Activated CD8-positive, alpha-beta T cell treated with anti-CD3 and anti-CD28 coated beads for 36 hours (primary cell): ENCODE data around the gene MYZAP. TPM values are rescaled to one million over a fixed set of nuclear protein-coding genes. Genes with fewer than 3 reads are reported as not detected.

ENCODE experiments used
- ATAC-seq: fragments of 200-7000 bp; cut with Tn5 transposase; one replicate; pipeline ENCODE4 v1.10.0; 2021; ENCODE audit warnings: mild to moderate bottlenecking, moderate library complexity
- CTCF ChIA-PET: fragments of 350-600 bp; sonication (Branson Sonifier 250); formaldehyde crosslinking; loops from one replicate; lab custom pipeline; 2021; ENCODE audit warnings: antibody characterized with exemption; lab: Charles Lee
- POLR2A ChIA-PET: fragments of 350-600 bp; sonication (Branson Sonifier 250); formaldehyde crosslinking; loops from one replicate; lab custom pipeline; 2021; ENCODE audit warnings: antibody characterized with exemption; lab: Charles Lee
- DNase-seq: peaks from one replicate; pipeline ENCODE4 v3.0.0-alpha.2; 2020
- H3K27ac Mint-ChIP-seq: one replicate; pipeline ENCODE4 v1.8.0; 2021; ENCODE audit warnings: mild to moderate bottlenecking, mixed read lengths
- H3K27me3 Mint-ChIP-seq: one replicate; pipeline ENCODE4 v1.8.0; 2021; ENCODE audit warnings: mixed read lengths
- H3K36me3 Mint-ChIP-seq: one replicate; pipeline ENCODE4 v1.8.0; 2021; ENCODE audit warnings: low read depth, mixed read lengths
- H3K4me1 Mint-ChIP-seq: one replicate; pipeline ENCODE4 v1.8.0; 2021; ENCODE audit warnings: low read depth, mixed read lengths
- H3K4me3 Mint-ChIP-seq: one replicate; pipeline ENCODE4 v1.8.0; 2021; ENCODE audit warnings: mild to moderate bottlenecking, moderate library complexity, mixed read lengths
- H3K9me3 Mint-ChIP-seq: one replicate; pipeline ENCODE4 v1.8.0; 2021; ENCODE audit warnings: mixed read lengths
- intact Hi-C: fragments of 100-400 bp; cut with micrococcal nuclease; formaldehyde crosslinking; loops from one replicate; pipeline ENCODE4 v1.10.0; 2022
- total RNA-seq, 2 experiments: library from RNA; stranded (reverse); gene quantifications; one replicate each; pipeline ENCODE4 v1.2.3, GENCODE V29; 2021
- TF ChIP-seq, protein P1 (sequence below): fragments of 200-600 bp; IDR thresholded peaks from one replicate; pipeline ENCODE4 v1.8.0; 2022; ENCODE audit warnings: antibody characterized with exemption, mild to moderate bottlenecking

The MYZAP gene
- total RNA-seq, 2 experiments from 2014 or later, result not detected

GRCh38 chr15:57698243-57698642 is 106.5 kb downstream of the MYZAP start:
- intact Hi-C loops, result no loop called here
- Mint-ChIP-seq H3K27me3 (peaks cover 6% of the 10 kb centered on the region), H3K9me3 (no peaks in the 10 kb centered on the region), H3K4me1 (peaks cover 6% of the 10 kb centered on the region), H3K27ac (no peak overlapping the region), H3K36me3 (no peaks in the 10 kb centered on the region), H3K4me3 (no peak overlapping the region)
- TF ChIP-seq, protein P1, sequence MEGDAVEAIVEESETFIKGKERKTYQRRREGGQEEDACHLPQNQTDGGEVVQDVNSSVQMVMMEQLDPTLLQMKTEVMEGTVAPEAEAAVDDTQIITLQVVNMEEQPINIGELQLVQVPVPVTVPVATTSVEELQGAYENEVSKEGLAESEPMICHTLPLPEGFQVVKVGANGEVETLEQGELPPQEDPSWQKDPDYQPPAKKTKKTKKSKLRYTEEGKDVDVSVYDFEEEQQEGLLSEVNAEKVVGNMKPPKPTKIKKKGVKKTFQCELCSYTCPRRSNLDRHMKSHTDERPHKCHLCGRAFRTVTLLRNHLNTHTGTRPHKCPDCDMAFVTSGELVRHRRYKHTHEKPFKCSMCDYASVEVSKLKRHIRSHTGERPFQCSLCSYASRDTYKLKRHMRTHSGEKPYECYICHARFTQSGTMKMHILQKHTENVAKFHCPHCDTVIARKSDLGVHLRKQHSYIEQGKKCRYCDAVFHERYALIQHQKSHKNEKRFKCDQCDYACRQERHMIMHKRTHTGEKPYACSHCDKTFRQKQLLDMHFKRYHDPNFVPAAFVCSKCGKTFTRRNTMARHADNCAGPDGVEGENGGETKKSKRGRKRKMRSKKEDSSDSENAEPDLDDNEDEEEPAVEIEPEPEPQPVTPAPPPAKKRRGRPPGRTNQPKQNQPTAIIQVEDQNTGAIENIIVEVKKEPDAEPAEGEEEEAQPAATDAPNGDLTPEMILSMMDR, result no peak
- ChIA-PET CTCF (no interaction called here), POLR2A (interaction anchor here (1.2 kb wide), 1 partner anchor 32 kb away, joined by 3 read pairs; no protein-coding TSS in a partner anchor)
- ATAC-seq (no peak), DNase-seq (no peak)

GRCh38 chr15:57698991-57699390 is 107.3 kb downstream of the MYZAP start:
- ChIA-PET POLR2A (interaction anchor here (1.2 kb wide), 1 partner anchor 32 kb away, joined by 3 read pairs; no protein-coding TSS in a partner anchor), CTCF (interaction anchor here (0.8 kb wide), 1 partner anchor 139 kb away, joined by 3 read pairs; no protein-coding TSS in a partner anchor)
- H3K9me3 Mint-ChIP-seq, result no peaks in the 10 kb centered on the region
- no peak overlapping the region for H3K27ac Mint-ChIP-seq
- no peaks in the 10 kb centered on the region for H3K36me3 Mint-ChIP-seq
- H3K4me3 Mint-ChIP-seq, result no peak overlapping the region
- DNase-seq (no peak), ATAC-seq (no peak)
- H3K27me3 Mint-ChIP-seq, result peaks cover 6% of the 10 kb centered on the region
- TF ChIP-seq, protein P1, result no peak
- intact Hi-C loops, result no loop called here
- peaks cover 14% of the 10 kb centered on the region for H3K4me1 Mint-ChIP-seq

DNA sequence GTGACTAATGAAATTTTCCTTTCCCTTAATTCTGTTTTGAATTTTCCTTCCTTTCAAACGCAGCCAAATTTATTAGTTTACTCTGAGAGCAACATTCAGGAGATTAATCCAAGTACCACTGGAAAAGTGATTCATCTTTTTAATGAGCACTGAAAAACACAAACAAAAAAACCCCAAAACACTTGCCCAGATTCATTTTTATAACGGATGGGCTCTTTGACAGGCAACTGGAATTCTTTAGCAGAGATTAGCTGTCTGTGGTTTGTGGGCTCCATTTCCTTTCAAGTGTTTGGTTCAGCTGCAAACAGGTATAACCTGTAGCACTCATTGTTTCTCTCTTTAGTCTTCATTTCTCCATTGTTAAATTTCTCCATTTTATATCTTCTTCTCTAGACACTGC is 111.7 kb downstream of the MYZAP start:
- Mint-ChIP-seq H3K4me3 (no peak overlapping the region), H3K9me3 (no peaks in the 10 kb centered on the region), H3K27ac (no peak overlapping the region), H3K27me3 (peaks cover 3% of the 10 kb centered on the region), H3K36me3 (peaks cover 13% of the 10 kb centered on the region), H3K4me1 (peaks cover 44% of the 10 kb centered on the region)
- intact Hi-C loops, result no loop called here
- no peak for ATAC-seq
- POLR2A ChIA-PET, result no interaction called here
- TF ChIP-seq, protein P1, result no peak
- DNase-seq, result peak; percentile 21
- CTCF ChIA-PET, result interaction anchor here (0.6 kb wide), 1 partner anchor 29 kb away, joined by 3 read pairs; no protein-coding TSS in a partner anchor

DNA sequence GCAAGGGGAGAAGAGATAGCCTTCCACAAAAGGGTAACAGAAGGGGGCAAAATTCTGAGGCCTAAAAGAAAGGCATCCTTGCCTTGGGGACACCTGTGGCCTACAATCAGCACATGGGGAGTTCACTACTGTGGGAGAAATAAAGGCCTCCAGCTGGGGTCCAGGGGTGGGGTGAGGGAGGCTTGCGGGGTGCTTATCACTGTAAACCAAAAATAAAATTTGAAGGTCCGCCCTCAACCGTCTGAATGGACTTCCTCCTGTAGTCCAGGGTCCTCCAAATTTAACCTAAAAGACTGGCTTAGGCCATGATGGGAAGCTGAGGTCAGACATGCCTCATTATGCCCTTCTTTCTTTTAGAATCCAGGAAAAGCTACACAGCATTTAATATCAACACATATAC is 112.7 kb downstream of the MYZAP start:
- no peaks in the 10 kb centered on the region for H3K9me3 Mint-ChIP-seq
- H3K36me3 Mint-ChIP-seq, result peaks cover 23% of the 10 kb centered on the region
- H3K4me1 Mint-ChIP-seq, result peaks cover 55% of the 10 kb centered on the region
- H3K27me3 Mint-ChIP-seq, result peaks cover 1% of the 10 kb centered on the region
- peak overlapping the region; percentile 62 for H3K27ac Mint-ChIP-seq
- TF ChIP-seq, protein P1, result no peak
- ChIA-PET POLR2A (interaction anchor here (1.8 kb wide), 1 partner anchor 9 kb away, joined by 5 read pairs; no protein-coding TSS in a partner anchor), CTCF (no interaction called here)
- no peak for DNase-seq
- intact Hi-C loops, result no loop called here
- H3K4me3 Mint-ChIP-seq, result no peak overlapping the region
- ATAC-seq, result no peak

DNA sequence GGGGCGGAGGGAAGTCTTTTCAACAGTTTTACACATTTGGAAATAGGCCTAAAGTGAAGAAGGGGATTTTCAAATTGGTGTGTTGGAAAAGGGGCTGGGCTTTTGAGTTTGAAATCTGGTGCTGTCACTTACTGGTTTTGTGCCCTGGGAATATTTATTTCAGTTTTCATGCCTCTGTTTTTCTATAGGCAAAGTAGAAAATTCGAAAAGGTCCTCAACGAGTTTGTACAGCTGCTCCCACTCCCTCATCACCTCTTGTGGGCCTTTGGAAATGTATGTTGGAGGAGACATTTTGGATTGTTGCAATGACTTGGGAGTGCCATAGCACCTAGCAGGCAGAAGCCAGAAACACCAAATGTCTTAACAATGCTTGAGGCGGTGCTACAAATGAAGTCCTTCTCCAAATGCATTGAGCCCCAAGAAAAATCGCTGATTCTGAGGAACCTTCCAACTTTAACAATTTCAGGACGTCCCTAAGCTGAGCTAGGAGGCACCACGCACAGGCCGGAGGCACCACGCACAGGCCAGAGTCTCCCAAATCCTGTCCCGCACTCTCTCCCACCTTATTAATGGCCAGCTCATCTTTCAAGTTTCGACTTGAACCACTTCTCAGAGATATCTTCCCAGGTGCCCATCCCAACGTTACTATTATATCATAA is 114.2 kb downstream of the MYZAP start:
- no peaks in the 10 kb centered on the region for H3K9me3 Mint-ChIP-seq
- H3K27ac Mint-ChIP-seq, result peak overlapping the region; percentile 93
- H3K36me3 Mint-ChIP-seq, result peaks cover 34% of the 10 kb centered on the region
- H3K4me3 Mint-ChIP-seq, result peak overlapping the region; percentile 94
- CTCF ChIA-PET, result interaction anchor here (0.9 to 3.0 kb wide), 6 partner anchors 9 to 155 kb away, joined by 3 to 12 read pairs (median 6); no protein-coding TSS in a partner anchor
- POLR2A ChIA-PET, result interaction anchor here (1.1 to 1.8 kb wide), 6 partner anchors 8 to 120 kb away, joined by 4 to 5 read pairs (median 4); no protein-coding TSS in a partner anchor
- H3K4me1 Mint-ChIP-seq, result peaks cover 65% of the 10 kb centered on the region
- ATAC-seq (no peak), DNase-seq (no peak)
- H3K27me3 Mint-ChIP-seq, result peaks cover 1% of the 10 kb centered on the region
- intact Hi-C loops, result no loop called here
- TF ChIP-seq, protein P1, result no peak
